ENCODE results near the gene PDZD8. TPM values are rescaled to one million over a fixed set of nuclear protein-coding genes. Genes with fewer than 3 reads are reported as not detected.
A peak's percentile ranks its signal among the peaks of the same experiment; 100 is the strongest.

Gene PDZD8
- total and polyA plus RNA-seq, 5 donors, result 3.7 to 25.9 (median 24.0) TPM

DNA sequence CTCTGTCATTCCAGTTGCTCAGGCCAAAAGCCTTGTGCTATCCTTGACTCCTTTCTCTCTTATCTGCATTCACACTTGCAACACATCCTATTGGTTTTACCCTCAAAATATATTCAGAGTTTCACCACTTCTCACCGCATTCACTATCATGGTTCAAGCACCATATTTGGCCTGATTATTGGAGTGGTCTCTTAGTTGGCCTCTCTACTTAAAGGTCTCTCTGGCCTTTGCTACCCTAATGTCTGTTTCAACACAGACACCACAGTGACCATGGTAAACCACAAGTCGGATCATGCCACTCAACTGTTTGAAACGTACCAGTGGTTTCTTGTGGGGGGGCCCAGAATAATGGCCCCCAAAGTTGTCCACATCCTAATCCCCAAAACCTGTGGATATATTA, 15.2 kb upstream of the PDZD8 start:
- H3K9me3 ChIP-seq (ENCODE audit: control insufficient read depth, low read length), result no peaks in the 10 kb centered on the region
- no peak overlapping the region for H3K27ac ChIP-seq (ENCODE audit: low read length)
- H3K4me3 ChIP-seq (ENCODE audit: low read length), result no peak overlapping the region
- intact Hi-C loops (cut with DNase I), result no loop called here
- peaks cover 3% of the 10 kb centered on the region for H3K27me3 ChIP-seq (ENCODE audit: control insufficient read depth, insufficient read depth)
- no peaks in the 10 kb centered on the region for H3K4me1 ChIP-seq (ENCODE audit: control insufficient read depth, insufficient read depth, low read length)
- DNase-seq, result no peak
- 91% methylated on average over 3 of the region's 3 CpGs for WGBS
- no peak for ATAC-seq

GRCh38 chr10:117386805-117387204, 11.6 kb upstream of the PDZD8 start:
- Histone ChIP-seq H3K27ac (ENCODE audit: low read length) (no peak overlapping the region), H3K4me3 (ENCODE audit: low read length) (no peak overlapping the region), H3K27me3 (ENCODE audit: control insufficient read depth, insufficient read depth) (peaks cover 3% of the 10 kb centered on the region), H3K9me3 (ENCODE audit: control insufficient read depth, low read length) (no peaks in the 10 kb centered on the region), H3K4me1 (ENCODE audit: control insufficient read depth, insufficient read depth, low read length) (no peaks in the 10 kb centered on the region)
- ATAC-seq, result no peak
- no peak for DNase-seq
- 81% methylated on average over 2 of the region's 2 CpGs for WGBS
- intact Hi-C loops (cut with DNase I), result no loop called here

- ATAC-seq, result no peak
- Histone ChIP-seq H3K27ac (ENCODE audit: low read length) (no peak overlapping the region), H3K4me3 (ENCODE audit: low read length) (no peak overlapping the region), H3K4me1 (ENCODE audit: control insufficient read depth, insufficient read depth, low read length) (no peaks in the 10 kb centered on the region), H3K9me3 (ENCODE audit: control insufficient read depth, low read length) (no peaks in the 10 kb centered on the region), H3K27me3 (ENCODE audit: control insufficient read depth, insufficient read depth) (peaks cover 3% of the 10 kb centered on the region)
- no peak for DNase-seq
- intact Hi-C loops (cut with DNase I), result no loop called here
- WGBS, result 38% methylated on average over 1 of the region's 1 CpG
Observed at GRCh38 chr10:117382861-117383260, 7.6 kb upstream of the PDZD8 start.

DNA sequence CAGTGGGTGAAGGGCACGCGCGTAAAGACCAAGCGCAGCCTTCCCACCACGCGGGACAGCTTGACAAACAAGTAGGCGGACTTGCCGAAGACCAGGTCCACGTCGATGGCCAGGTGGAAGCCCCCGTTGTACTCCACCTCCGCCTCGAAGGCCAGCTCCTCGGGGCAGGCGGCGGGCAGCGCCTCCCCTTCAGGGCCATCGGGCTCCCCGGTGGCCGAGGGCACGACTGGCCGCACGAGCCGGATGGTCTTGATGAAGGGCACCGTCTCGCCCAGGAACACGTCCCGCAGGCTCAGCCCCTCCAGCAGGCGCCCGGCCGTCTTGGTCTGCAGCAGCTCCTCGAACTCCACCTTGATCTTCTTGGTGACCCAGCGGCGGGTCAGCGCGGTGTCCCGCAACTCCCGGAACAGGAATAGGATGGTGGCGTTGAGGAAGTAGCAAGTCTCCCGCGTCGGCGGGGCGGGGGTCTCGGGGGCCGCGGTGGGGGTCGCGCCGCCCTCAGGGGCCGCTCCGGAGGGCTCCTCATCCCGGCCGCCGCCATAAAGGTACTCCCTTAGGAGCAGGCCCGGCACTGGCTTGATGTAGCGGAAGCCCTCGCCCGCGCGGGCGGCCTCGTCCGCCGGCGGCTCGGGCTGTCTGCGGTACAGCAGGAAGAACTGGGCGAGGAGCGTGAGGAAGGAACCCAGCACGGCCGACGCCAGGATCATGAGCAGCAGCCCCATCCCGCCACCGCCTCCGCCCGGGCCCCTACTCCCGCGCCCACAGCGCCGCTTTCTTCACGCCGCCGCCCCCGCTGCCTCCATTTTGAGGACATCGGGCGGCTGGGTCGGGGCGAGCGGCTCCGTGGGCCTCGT, 507 bp downstream of the PDZD8 start:
- peak; percentile 40 to 45 for ATAC-seq
- WGBS, result under 1% methylated on average over 92 of the region's 92 CpGs
- intact Hi-C loops (cut with DNase I), result no loop called here
- Histone ChIP-seq H3K4me3 (ENCODE audit: low read length) (peak overlapping the region; percentile 83), H3K27me3 (ENCODE audit: control insufficient read depth, insufficient read depth) (no peaks in the 10 kb centered on the region), H3K27ac (ENCODE audit: low read length) (peak overlapping the region; percentile 88), H3K9me3 (ENCODE audit: control insufficient read depth, low read length) (no peaks in the 10 kb centered on the region), H3K4me1 (ENCODE audit: control insufficient read depth, insufficient read depth, low read length) (peaks cover 3% of the 10 kb centered on the region)
- DNase-seq, result peak; percentile 48 to 76 (median 72)

- Histone ChIP-seq H3K27ac (ENCODE audit: low read length) (no peak overlapping the region), H3K4me3 (ENCODE audit: low read length) (peak overlapping the region; percentile 83), H3K27me3 (ENCODE audit: control insufficient read depth, insufficient read depth) (no peaks in the 10 kb centered on the region), H3K9me3 (ENCODE audit: control insufficient read depth, low read length) (no peaks in the 10 kb centered on the region), H3K4me1 (ENCODE audit: control insufficient read depth, insufficient read depth, low read length) (peaks cover 3% of the 10 kb centered on the region)
- WGBS, result under 1% methylated on average over 31 of the region's 31 CpGs
- peak; percentile 19 to 22 for ATAC-seq
- intact Hi-C loops (cut with DNase I), result no loop called here
- peak; percentile 49 to 70 (median 66) for DNase-seq
Observed at GRCh38 chr10:117373823-117374505, 1.3 kb downstream of the PDZD8 start.

- Histone ChIP-seq H3K4me1 (ENCODE audit: control insufficient read depth, insufficient read depth, low read length) (peaks cover 3% of the 10 kb centered on the region), H3K4me3 (ENCODE audit: low read length) (no peak overlapping the region), H3K9me3 (ENCODE audit: control insufficient read depth, low read length) (no peaks in the 10 kb centered on the region), H3K27me3 (ENCODE audit: control insufficient read depth, insufficient read depth) (no peaks in the 10 kb centered on the region), H3K27ac (ENCODE audit: low read length) (no peak overlapping the region)
- ATAC-seq (no peak), DNase-seq (no peak)
- 45% methylated on average over 5 of the region's 5 CpGs for WGBS
- intact Hi-C loops (cut with DNase I), result no loop called here
Observed at GRCh38 chr10:117370205-117370604, 5.0 kb downstream of the PDZD8 start.

DNA sequence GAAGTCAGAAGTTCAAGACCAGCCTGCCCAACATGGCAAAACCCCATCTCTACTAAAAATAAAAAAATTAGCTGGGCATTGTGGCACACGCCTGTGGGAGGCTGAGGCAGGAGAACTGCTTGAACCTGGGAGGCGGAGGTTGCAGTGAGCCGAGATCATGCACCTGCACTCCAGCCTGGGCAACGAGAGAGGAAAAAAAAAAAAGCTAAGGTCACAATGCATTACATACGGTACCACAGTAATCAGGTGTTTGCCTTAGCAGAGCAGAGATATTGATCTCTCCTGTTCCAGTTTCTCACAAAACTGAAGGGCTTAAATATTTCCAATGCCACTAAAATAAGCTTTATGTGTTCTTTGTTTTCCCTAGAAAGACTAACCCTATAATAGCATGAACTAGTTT, 7.5 kb downstream of the PDZD8 start:
- ATAC-seq (no peak), DNase-seq (no peak)
- no peak overlapping the region for H3K27ac ChIP-seq (ENCODE audit: low read length)
- no peak overlapping the region for H3K4me3 ChIP-seq (ENCODE audit: low read length)
- no peaks in the 10 kb centered on the region for H3K27me3 ChIP-seq (ENCODE audit: control insufficient read depth, insufficient read depth)
- whole genome bisulfite sequencing, result 86% methylated on average over 5 of the region's 5 CpGs
- peaks cover 5% of the 10 kb centered on the region for H3K4me1 ChIP-seq (ENCODE audit: control insufficient read depth, insufficient read depth, low read length)
- intact Hi-C loops (cut with DNase I), result no loop called here
- H3K9me3 ChIP-seq (ENCODE audit: control insufficient read depth, low read length), result no peaks in the 10 kb centered on the region

DNA sequence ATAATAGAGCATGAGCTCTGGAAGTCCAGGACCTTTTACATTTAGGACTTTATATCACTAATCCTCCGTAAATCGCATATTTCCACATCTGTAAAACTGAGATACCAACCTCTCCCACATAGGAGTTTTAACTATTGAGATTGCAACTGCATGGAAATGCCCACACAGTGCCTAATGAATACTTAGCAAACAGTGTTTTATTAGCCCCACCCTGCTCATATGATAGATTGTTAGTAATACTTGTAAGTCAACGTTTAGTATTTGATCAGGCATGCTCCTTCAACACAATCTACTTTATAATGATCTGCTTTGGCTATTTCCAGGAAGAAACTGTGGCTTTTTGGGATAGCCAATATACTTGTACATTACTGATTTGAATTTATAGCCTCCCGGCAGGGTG, 8.5 kb downstream of the PDZD8 start:
- 81% methylated on average over 4 of the region's 4 CpGs for WGBS
- Histone ChIP-seq H3K27ac (ENCODE audit: low read length) (no peak overlapping the region), H3K4me1 (ENCODE audit: control insufficient read depth, insufficient read depth, low read length) (peaks cover 5% of the 10 kb centered on the region), H3K4me3 (ENCODE audit: low read length) (no peak overlapping the region), H3K27me3 (ENCODE audit: control insufficient read depth, insufficient read depth) (no peaks in the 10 kb centered on the region), H3K9me3 (ENCODE audit: control insufficient read depth, low read length) (no peaks in the 10 kb centered on the region)
- ATAC-seq (no peak), DNase-seq (no peak)
- intact Hi-C loops (cut with DNase I), result no loop called here

DNA sequence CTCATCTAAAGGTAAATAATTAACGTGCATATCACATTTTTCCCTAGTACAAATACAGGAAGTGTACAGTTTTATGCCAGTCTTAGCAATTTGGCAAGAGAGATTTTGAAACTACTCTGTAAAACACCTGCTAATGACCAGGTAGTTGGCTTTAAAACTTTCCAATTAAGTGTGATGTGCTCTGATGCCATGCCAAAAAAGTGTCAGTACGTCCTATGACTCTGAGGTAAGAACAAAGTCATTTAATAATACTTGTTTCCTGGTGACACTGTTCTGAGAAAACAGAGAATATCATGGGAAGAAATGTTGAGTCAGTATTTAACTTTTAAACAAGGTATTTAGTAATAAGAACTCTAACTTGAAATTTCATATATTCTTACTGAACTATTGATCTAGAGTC, 9.6 kb downstream of the PDZD8 start:
- 42% methylated on average over 2 of the region's 2 CpGs for WGBS
- Histone ChIP-seq H3K27ac (ENCODE audit: low read length) (no peak overlapping the region), H3K4me3 (ENCODE audit: low read length) (no peak overlapping the region), H3K9me3 (ENCODE audit: control insufficient read depth, low read length) (no peaks in the 10 kb centered on the region), H3K4me1 (ENCODE audit: control insufficient read depth, insufficient read depth, low read length) (peaks cover 5% of the 10 kb centered on the region), H3K27me3 (ENCODE audit: control insufficient read depth, insufficient read depth) (no peaks in the 10 kb centered on the region)
- intact Hi-C loops (cut with DNase I), result no loop called here
- ATAC-seq (no peak), DNase-seq (no peak)

DNA sequence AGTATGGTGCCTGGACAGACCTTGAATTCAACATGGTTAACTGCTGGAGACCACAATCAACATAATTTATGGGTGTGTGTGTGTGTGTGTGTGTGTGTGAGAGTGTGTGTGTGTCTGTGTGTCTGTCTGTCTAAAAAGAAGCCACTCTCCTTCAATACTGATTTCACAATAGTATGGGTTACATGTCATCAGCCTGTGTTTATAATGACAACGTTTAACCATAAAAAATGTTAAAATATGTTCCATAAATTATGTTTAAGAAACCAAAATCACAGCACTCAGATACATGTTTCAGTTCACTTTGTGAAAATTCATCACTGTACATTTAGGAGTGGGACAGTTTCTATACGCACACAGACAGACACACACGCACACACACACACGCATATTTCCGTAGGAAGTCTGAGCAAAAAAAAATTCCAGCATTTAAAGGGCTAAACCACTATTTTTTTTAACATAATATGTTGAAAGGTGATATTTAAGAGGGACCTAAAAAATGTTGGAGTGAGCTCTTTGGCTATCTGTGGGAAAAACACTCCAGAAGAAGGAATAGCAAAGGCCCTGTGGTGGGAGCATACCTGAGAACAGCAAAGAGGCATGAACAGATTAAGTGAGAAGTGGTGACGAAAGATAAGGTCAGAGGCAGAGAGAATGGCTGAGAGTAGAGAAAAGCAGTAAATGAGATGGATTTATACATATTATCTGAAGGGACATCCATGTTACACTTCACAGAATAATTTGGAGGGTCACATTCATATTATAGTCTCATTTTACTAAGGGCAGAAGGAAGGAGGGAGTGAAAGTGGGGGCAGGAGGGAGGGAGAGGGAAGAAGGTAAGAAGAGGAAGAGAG, 10.9 kb downstream of the PDZD8 start:
- Histone ChIP-seq H3K4me1 (ENCODE audit: control insufficient read depth, insufficient read depth, low read length) (peaks cover 3% of the 10 kb centered on the region), H3K9me3 (ENCODE audit: control insufficient read depth, low read length) (no peaks in the 10 kb centered on the region), H3K27ac (ENCODE audit: low read length) (no peak overlapping the region), H3K4me3 (ENCODE audit: low read length) (no peak overlapping the region), H3K27me3 (ENCODE audit: control insufficient read depth, insufficient read depth) (no peaks in the 10 kb centered on the region)
- 71% methylated on average over 6 of the region's 6 CpGs for WGBS
- intact Hi-C loops (cut with DNase I), result no loop called here
- DNase-seq (no peak), ATAC-seq (no peak)

DNA sequence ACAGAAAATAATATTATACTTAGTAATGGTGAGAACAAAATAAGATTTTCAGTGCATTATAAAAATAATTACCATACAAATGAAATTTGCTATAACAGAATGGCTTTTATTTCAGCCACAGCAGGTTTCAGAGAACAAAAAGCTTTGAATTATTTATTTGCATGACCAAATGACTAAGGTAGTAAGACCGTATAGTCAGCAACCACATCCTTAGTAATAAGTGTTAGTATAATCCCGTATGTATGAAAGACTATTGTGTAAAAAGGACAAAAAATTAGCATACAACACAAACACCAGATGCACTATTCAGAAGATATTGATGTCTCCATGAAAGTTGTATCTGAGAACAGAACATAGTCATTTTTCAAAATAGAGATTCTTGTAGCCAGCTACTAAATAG, 12.2 kb downstream of the PDZD8 start:
- H3K9me3 ChIP-seq (ENCODE audit: control insufficient read depth, low read length), result no peaks in the 10 kb centered on the region
- no peak overlapping the region for H3K4me3 ChIP-seq (ENCODE audit: low read length)
- H3K27ac ChIP-seq (ENCODE audit: low read length), result no peak overlapping the region
- ATAC-seq (no peak), DNase-seq (no peak)
- WGBS, result 82% methylated on average over 2 of the region's 2 CpGs
- peaks cover 3% of the 10 kb centered on the region for H3K4me1 ChIP-seq (ENCODE audit: control insufficient read depth, insufficient read depth, low read length)
- no peaks in the 10 kb centered on the region for H3K27me3 ChIP-seq (ENCODE audit: control insufficient read depth, insufficient read depth)
- intact Hi-C loops (cut with DNase I), result no loop called here

Data from right cardiac atrium (tissue), 5 donors.